Lower lobe of right lung (tissue), 2 donors: ENCODE measurements around the gene ANO8. TPM values are rescaled to one million over a fixed set of nuclear protein-coding genes. Genes with fewer than 3 reads are reported as not detected.
"Not testable (repeated sequence)": the region's sequence is repeated elsewhere in the genome, so short reads cannot be mapped to it uniquely, and the experiment has no call there.

Experiments used
- ATAC-seq, 2 donors: fragments of 200-7000 bp; cut with Tn5 transposase; one replicate each; pipeline ENCODE4 v1.9.1; 2020 to 2022; ENCODE audit warnings: mild to moderate bottlenecking in 2 of 2, moderate library complexity in 2 of 2
- DNase-seq: peaks from one replicate; pipeline ENCODE4 v3.0.0-alpha.2; 2020
- H3K27ac ChIP-seq: fragments of 200-600 bp; one replicate; pipeline ENCODE4 v1.8.0; 2022
- H3K27me3 ChIP-seq: fragments of 200-600 bp; one replicate; pipeline ENCODE4 v1.8.0; 2022; ENCODE audit warnings: low read depth
- H3K36me3 ChIP-seq: fragments of 200-600 bp; one replicate; pipeline ENCODE4 v1.8.0; 2022; ENCODE audit warnings: mild to moderate bottlenecking
- H3K4me1 ChIP-seq: fragments of 200-600 bp; one replicate; pipeline ENCODE4 v1.8.0; 2022
- H3K4me3 ChIP-seq: fragments of 200-600 bp; one replicate; pipeline ENCODE4 v1.8.0; 2022; ENCODE audit warnings: mild to moderate bottlenecking
- H3K9me3 ChIP-seq: fragments of 200-600 bp; one replicate; pipeline ENCODE4 v1.8.0; 2022
- intact Hi-C: fragments of 100-400 bp; cut with DNase I; formaldehyde crosslinking; loops from one replicate; pipeline ENCODE4 v1.11.0; 2022
- total RNA-seq: library from RNA; stranded (reverse); fragmentation: NEBNext Ultra II Directional; extraction: Animal tissue kit (Norgen Biotek cat#: 25700); gene quantifications from one replicate; pipeline ENCODE4 v1.2.1, GENCODE V29; 2021
- TF ChIP-seq, protein P1 (sequence below): fragments of 200-600 bp; IDR thresholded peaks from one replicate; pipeline ENCODE4 v1.8.0; 2022; ENCODE audit warnings: antibody characterized with exemption, mild to moderate bottlenecking
- donor health status: DM: no; HTN: yes; CAD: no; lungs with severe emphysema.

The ANO8 gene
- total RNA-seq, 1 donor from 2014 or later: 16.6 TPM

DNA sequence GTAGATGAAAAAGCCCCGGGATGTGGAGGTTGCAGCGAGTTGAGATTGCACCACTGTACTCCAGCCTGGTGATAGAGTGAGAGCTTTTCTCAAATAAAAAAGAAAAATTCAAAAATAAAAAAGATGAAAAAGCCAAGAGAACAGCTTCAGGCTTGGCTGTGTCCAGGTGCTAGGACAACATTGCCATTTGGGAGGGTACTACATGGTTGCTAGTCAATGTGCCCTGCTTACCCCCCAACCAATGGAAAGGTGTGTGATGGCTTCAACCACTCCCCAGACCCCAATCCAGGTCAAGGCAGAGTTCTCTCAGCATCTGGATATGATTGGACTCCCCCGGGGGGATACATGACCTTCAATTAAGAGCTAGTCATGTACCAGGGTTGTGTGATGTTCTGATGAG lies 55.2 kb downstream of the ANO8 start:
- Histone ChIP-seq H3K4me1 (peaks cover 20% of the 10 kb centered on the region), H3K36me3 (peaks cover 50% of the 10 kb centered on the region), H3K27me3 (peaks cover 20% of the 10 kb centered on the region), H3K9me3 (no peaks in the 10 kb centered on the region), H3K27ac (no peak overlapping the region), H3K4me3 (no peak overlapping the region)
- DNase-seq (no peak), ATAC-seq (no peak)
- TF ChIP-seq, protein P1, sequence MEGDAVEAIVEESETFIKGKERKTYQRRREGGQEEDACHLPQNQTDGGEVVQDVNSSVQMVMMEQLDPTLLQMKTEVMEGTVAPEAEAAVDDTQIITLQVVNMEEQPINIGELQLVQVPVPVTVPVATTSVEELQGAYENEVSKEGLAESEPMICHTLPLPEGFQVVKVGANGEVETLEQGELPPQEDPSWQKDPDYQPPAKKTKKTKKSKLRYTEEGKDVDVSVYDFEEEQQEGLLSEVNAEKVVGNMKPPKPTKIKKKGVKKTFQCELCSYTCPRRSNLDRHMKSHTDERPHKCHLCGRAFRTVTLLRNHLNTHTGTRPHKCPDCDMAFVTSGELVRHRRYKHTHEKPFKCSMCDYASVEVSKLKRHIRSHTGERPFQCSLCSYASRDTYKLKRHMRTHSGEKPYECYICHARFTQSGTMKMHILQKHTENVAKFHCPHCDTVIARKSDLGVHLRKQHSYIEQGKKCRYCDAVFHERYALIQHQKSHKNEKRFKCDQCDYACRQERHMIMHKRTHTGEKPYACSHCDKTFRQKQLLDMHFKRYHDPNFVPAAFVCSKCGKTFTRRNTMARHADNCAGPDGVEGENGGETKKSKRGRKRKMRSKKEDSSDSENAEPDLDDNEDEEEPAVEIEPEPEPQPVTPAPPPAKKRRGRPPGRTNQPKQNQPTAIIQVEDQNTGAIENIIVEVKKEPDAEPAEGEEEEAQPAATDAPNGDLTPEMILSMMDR: no peak
- intact Hi-C loops: no loop called here

DNA sequence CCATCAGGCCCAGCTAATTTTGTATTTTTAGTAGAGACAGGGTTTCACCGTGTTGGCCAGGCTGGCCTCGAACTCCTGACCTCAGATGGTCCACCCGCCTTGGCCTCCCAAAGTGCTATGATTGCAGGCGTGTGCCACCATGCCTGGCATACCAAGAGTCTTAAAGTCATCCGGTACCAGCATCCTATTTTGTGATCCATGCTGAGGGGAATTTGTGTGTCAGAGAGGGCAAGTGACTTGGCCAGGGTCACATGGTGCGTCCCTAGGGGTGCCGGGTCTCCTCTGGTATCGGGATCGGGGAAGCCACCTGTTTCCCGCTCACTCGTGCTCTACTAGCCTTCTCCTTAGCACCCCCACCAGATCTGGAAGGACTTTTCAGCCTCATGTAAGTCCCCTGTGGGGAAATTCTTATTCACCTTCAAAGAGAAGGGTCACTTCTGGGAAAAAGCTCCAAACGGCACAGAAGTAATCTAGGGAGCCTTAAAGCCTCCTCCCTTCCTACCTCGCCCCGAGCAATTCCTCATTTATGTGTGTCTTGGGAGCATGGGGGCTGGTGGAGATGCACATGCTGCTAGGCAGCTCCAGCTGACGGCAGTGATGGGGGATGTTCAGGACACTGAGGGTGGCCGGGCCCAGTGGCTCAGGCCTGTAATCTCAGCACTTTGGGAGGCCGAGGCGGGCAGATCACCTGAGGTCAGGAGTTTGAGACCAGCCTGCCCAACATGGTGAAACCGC lies 59.0 kb downstream of the ANO8 start:
- Histone ChIP-seq H3K27ac (no peak overlapping the region), H3K4me1 (no peaks in the 10 kb centered on the region), H3K9me3 (no peaks in the 10 kb centered on the region), H3K36me3 (peaks cover 85% of the 10 kb centered on the region), H3K4me3 (no peak overlapping the region), H3K27me3 (peaks cover 1% of the 10 kb centered on the region)
- DNase-seq (no peak), ATAC-seq (no peak)
- intact Hi-C loops: no loop called here
- TF ChIP-seq, protein P1: no peak

DNA sequence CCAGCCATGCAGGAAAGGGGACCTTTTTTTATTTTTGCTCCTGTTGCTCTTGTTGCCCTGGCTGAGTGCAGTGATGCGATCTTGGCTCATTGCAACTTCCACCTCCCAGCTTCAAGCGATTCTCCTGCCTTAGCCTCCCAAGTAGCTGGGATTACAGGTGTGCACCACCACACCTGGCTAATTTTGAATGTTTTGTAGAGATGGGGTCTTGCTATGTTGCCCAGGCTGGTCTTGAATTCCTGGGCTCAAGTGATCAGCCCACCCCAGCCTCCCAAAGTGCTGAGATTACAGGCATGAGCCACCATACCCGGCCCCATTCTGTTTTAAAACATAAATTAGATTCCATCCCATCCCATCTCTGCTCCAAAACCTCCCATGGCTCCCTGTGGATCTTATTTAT lies 59.8 kb downstream of the ANO8 start:
- H3K27me3 ChIP-seq, H3K9me3 ChIP-seq, H3K4me3 ChIP-seq, intact Hi-C loops, ATAC-seq, H3K27ac ChIP-seq, H3K4me1 ChIP-seq, DNase-seq: not testable (repeated sequence)
- peaks cover 92% of the 10 kb centered on the region for H3K36me3 ChIP-seq

Other genes starting within 250 kb of the ANO8 start
- 32.0 TPM for gene USE1, start 119.5 kb downstream of the ANO8 start, total RNA-seq
- 37.2 TPM for gene OCEL1, start 108.6 kb downstream of the ANO8 start, total RNA-seq
- 38.7 TPM for gene NR2F6, start 88.9 kb downstream of the ANO8 start, total RNA-seq
- 8.2 TPM for gene USHBP1, start 70.1 kb downstream of the ANO8 start, total RNA-seq
- 58.4 TPM for gene BABAM1, start 67.4 kb downstream of the ANO8 start, total RNA-seq
- 0.92 TPM for gene ANKLE1, start 53.0 kb downstream of the ANO8 start, total RNA-seq
- gene ABHD8, start 31.4 kb downstream of the ANO8 start, total RNA-seq: 19.5 TPM
- 68.3 TPM for gene MRPL34, start 29.0 kb downstream of the ANO8 start, total RNA-seq
- gene DDA1, start 25.3 kb downstream of the ANO8 start, total RNA-seq: 32.2 TPM
- gene GTPBP3, start 2.7 kb upstream of the ANO8 start, total RNA-seq: 21.0 TPM
- 25.9 TPM for gene PLVAP, start 42.5 kb upstream of the ANO8 start, total RNA-seq
- 1.5 TPM for gene CCDC194, start 59.3 kb upstream of the ANO8 start, total RNA-seq
- 165 TPM for gene BST2, start 70.8 kb upstream of the ANO8 start, total RNA-seq
- 45.3 TPM for gene MVB12A, start 85.2 kb upstream of the ANO8 start, total RNA-seq
- not detected for gene TMEM221, start 113.8 kb upstream of the ANO8 start, total RNA-seq
- not detected for gene NXNL1, start 126.1 kb upstream of the ANO8 start, total RNA-seq
- 27.0 TPM for gene SLC27A1, start 135.7 kb upstream of the ANO8 start, total RNA-seq
- 89.4 TPM for gene PGLS, start 176.8 kb upstream of the ANO8 start, total RNA-seq
- gene COLGALT1, start 220.8 kb upstream of the ANO8 start, total RNA-seq: 142 TPM